GDM1 (cell line): Measurements from ENCODE around the gene TMEM38A.

Experiments
- DNase-seq: peaks from one replicate; lab custom pipeline; 2025; lab: John Stamatoyannopoulos, UW

TMEM38A gene, protein sequence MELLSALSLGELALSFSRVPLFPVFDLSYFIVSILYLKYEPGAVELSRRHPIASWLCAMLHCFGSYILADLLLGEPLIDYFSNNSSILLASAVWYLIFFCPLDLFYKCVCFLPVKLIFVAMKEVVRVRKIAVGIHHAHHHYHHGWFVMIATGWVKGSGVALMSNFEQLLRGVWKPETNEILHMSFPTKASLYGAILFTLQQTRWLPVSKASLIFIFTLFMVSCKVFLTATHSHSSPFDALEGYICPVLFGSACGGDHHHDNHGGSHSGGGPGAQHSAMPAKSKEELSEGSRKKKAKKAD

DNA sequence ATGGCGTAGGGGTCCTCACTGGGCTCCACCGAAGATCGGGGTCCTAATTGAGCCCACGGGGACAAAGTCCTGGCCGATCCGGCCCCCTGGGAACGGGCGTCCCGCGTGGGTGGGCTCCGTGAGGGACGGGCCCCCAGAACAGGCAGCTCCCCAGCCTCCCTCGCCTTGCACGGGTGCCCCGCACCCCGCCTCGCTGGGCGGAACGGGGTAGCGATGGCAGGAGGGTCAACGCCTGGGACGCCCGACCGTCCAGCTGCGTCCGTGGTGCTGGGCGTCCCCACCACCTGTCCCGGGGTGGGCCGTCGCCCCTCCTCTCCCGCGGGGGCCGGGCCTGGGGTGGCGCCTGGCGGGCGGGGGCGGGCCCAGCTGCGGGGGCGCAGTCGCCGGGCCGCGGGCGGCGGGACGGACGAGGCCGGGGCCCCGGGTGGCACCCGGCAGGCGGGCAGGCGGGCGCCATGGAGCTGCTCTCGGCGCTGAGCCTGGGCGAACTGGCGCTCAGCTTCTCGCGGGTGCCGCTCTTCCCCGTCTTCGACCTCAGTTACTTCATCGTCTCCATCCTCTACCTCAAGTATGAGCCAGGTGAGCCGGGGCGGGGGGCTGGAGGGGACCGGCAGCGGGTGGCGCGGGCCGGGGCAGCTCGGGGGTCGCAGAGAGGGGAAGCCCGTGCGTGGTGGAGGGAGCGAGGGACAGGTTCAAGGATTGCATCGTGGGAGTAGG is at the start of gene TMEM38A:
TSS of gene TMEM38A (plus strand) at position 377 of the 717 bp plus-strand sequence. CDS start at position 456, 79 bp downstream.
- no peak for DNase-seq

GRCh38 chr19:16612636-16613035 is 48.3 kb upstream of the TMEM38A start:
- DNase-seq: no peak

DNA sequence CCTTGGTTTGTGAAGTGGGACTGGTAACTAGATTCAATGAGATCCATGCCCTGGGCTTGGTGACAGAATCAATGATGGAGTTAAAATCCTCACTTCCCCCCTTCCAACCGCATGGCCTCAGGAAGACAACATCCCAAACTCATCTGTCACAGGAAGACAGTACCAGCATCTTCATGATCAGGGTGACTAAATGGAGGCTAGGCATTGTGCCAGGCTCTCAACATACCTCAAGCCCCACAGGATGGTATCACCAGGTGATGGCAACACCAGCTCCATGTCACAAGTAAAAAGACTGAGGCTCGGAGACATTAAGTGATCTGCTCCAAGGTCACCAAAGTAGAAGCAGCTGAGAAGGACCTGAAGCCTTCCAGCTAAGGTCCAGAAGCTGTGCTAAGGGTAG is 47.1 kb upstream of the TMEM38A start:
- no peak for DNase-seq

DNA sequence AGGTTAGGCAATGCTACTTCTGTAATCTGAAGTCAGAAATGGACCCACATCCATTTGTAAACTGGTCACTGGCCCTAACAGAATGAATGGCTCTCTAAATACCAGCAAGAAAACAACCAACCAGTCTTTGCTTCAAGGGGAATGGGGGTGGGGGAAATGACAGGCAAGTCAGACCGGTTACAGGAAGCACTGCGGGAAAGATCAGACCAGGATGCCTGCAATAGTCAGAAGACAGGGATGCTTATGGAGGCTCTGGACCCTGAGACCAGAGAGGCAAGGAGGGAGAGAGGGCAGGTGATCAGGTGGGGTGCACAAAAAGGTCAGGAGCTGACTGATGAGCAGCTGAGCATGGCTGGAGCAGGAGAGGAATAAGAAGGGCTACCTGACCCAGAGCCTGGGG is 46.0 kb upstream of the TMEM38A start:
- no peak for DNase-seq

- DNase-seq: no peak
Observed at GRCh38 chr19:16615808-16616207, 45.1 kb upstream of the TMEM38A start.

DNA sequence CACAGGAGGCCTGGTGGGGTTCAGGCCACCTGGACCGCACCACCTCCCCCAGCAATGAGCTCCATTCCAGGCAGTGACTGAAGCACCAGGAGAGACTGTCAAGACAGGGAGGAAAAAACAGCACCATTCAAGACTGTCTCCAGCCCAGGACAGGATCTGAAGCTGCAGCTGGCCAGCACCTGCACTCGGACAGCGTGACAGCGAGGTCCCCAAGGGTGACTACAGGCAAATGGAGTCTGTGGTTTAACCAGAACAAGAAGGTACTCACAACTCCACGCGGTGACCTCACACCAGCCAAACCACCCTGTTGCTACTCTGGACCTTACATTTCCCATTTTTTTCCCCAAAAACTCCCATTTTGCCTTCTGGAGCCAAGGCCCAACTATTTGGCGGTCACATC is 42.7 kb upstream of the TMEM38A start:
- no peak for DNase-seq

- no peak for DNase-seq
Observed at GRCh38 chr19:16619457-16619856, 41.5 kb upstream of the TMEM38A start.

GRCh38 chr19:16620018-16620417 is 40.9 kb upstream of the TMEM38A start:
- DNase-seq: no peak

- no peak for DNase-seq
Observed at GRCh38 chr19:16620584-16620983, 40.4 kb upstream of the TMEM38A start.

DNA sequence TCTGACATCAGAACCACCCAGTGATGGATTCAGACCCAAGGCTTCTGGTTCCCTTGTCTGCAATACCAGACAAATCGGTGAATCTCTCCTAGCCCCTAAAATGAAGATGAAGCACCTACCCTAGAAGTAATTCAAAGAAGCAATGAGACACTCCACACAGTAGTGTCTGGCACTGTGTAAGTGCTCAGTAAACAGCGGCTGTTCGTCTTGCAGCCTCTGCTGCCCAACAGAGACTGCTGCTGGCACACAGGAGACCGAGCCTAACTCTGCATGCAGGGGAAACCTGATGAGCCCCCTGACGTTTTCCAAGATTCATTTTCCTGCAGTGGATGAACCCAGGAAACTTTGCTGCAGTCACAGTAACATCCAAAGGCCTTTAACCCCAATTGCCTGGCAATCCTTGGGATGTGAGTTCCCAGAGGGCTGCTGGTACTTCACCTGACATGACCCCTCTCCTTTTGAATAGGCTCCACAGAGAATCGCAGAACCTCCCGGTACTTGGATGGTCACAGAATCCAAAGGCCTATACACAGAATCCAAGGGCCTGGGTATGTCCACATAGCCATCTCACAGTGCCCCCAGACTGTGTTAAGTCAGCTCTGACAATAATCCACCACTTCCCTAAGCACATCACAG is 39.7 kb upstream of the TMEM38A start:
- no peak for DNase-seq

DNA sequence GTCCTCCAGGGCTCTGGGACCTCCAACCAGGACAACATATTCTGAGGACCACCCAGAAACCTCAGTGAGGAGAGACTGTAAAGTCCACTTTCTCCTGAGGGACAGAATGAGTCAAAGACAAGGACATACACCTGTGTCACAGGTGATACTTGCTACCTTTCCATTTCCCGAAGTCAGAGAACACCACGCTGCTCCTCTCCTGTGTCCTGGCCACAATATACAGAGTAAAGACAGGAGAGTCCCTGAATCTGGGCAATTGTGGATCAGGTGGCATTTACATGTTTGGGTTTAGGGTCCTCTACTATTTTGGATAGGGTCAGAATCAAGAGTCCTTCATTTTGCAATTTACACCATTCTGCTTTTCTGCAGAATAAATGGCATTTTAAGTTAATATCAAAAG is 37.9 kb upstream of the TMEM38A start:
- DNase-seq: no peak

- DNase-seq: no peak
Observed at GRCh38 chr19:16623576-16623975, 37.4 kb upstream of the TMEM38A start.

DNA sequence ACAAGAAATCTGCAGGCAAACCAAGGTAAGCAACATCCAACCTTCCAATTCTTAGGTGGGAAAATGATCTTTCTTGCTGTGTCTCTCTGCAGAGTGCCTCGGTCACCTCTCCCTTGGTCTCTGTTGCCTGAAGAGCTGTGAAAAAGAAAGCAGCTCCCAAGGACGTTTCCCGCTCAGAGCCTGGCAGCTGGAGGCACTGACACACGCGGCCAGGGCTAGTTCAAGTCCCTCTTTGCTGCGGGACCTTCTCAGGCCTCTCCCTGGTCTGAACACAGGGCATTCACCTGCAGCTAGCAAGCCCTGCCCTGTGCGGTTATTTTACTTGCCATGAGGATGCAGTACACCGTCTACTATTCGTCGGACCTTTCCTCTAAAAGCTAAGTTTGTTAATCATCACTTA is 36.7 kb upstream of the TMEM38A start:
- no peak for DNase-seq

DNA sequence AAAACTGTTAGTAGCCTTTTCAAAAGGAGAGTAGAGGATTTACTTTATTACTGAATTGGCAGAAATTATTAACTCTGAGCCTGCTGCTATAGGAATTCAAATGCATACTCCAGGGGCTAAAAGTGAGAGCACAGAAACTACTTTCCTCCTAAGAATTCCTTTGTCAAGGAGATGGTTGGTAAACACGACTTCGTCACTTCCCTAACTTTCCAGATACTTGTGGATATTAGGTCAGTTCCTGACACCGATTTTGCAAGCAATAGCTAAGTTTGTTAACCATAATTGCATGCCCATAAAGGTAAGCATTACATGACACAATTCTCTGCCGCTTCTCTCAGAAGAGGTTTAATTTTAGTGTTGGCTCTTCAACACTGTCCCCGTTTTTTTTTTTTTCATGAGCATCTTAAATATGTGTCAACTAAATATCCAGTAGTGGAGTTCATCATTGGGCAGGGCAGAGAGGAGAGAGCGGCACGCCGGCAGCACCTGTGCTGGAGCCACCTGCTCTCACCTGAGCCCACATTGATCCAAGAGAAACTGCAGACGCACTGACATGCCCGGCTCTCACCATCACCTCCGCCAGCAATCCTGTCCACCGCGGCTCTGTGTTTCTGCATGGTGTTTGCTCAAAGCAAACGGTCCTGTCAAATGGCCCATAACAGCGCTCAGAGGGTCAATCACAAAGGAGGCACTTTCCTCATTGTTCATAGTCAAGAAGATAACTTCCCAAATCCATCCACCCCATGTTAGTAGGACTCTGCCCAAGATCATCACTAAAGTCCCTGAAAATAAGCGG is 35.6 kb upstream of the TMEM38A start:
- no peak for DNase-seq

DNA sequence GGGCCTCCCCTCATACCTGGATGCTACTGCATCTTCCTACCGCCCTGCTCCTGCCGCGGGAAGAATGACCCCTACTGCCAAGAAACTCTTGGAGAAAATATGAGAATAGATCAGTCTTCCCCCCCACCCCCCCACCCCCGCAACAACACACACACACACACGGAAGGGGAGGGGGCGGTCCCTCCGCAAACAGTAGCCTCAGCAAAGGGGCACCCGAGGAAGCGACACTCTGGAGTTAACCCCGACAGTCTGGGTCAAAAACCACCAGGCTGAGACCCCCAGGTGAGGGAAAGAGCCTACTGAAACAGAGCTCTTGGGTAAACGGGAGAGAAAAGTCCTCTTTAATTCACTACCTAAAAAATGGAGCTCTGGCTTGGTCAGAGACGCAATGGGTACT is 34.1 kb upstream of the TMEM38A start:
- no peak for DNase-seq

GRCh38 chr19:16627193-16627927 is 33.6 kb upstream of the TMEM38A start:
- no peak for DNase-seq

DNA sequence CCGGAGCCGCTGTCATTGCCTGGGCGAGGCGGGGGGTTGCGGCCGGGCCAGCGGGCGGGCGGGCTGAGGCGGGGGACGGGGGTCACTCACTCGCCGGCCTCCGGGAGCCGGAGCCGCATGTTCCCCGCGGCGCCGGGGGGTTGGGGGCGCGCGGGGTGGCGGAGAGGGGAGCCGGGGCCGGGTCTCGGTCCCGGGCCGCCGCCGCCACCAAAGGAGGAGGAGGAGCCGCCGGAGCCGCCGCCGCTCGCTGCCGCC is 33.1 kb upstream of the TMEM38A start:
- no peak for DNase-seq

- peak; percentile 94 for DNase-seq
Observed at GRCh38 chr19:16628183-16628983, 32.6 kb upstream of the TMEM38A start, which contains the start of gene MED26. TSS of gene MED26 (minus strand) at chr19:16628204. CDS start at chr19:16627943, 261 bp downstream.

DNA sequence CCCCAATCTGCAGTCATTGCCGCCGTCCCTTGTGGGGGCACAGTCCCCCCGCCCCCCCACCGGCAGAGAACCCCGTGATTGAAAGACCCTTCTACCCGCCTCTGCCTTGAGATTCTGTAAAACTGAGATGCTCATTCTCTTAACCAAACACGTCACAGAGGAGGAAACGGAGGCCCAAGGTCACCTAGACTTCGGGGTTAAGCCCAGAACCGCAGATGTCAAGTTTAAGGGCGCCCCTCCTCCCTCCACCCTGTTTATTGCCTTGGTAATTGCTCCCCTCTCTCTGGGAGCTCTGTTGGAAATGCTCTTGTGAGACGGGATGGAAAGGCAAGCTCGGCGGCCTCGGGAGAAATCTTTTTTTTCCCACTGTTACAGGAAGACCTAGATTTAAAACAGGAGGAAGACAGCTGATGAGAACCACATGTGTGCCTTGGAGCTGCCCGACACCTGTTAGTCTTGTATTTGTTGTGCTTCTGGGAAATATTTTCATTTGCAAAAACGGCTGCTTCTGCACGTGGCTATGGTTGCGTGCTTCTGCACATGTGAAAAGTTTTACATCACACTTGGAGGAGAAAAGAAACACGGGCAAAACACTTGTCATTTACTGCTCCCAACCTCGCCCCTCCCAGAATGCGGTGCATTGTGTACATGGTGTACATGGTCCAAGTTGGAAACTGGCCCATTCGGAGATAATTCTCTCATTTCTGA is 31.8 kb upstream of the TMEM38A start:
- DNase-seq: no peak

DNA sequence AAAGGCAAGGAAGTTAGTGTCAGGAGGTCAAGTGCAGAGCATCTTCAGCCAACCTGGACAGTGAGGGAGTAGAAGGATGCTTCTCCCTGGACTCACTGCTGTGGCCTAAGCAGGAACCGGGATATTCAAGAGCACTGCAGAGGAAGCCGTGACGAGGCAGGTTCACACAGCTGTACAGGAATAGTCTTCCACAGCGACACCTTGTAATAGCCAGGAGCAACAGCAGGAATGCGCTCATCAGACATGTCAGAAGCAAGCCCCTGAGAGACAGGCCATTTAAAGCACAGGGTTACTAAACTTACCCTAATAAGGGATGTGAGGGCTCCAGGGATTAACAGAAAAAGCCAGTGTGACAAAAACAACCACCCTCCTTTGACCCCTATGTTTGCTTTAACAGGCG is 29.5 kb upstream of the TMEM38A start:
- DNase-seq: no peak
